ENCODE data around the gene USP34.
A peak's percentile ranks its signal among the peaks of the same experiment; 100 is the strongest.

Gene USP34

DNA sequence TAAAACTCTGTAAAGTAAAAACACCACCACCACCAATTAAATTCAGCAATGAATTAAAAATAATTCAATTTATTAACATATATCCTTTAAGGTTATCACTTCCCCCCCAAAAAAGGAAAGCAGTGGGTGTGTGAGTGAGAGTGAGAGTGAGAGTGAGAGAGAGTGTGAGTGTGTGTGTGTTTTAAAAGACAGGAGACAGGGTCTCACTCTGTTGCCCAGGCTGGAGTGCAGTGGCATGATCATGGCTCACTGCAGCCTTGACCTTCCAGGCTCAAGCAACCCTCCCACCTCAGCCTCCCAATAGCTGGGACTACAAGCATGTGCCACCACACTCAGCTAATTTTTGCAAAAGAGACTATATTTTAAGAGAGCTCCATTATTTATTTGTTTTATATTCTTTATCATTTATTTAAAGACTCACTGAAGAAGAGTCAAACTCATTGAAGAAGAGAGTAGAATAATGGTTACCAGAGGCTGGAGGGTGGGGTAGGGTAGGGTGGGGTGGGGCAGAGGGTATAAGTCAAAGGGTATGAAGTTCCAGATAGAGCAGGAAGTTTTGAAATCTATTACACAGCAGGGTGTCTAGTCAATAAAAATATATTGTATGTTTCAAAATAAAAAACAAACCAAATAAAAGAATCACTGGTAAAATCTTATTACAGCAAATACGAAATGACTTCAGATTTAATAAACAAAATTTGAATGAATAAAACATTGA is 187.3 kb downstream of the USP34 start:
- no peak for DNase-seq

DNA sequence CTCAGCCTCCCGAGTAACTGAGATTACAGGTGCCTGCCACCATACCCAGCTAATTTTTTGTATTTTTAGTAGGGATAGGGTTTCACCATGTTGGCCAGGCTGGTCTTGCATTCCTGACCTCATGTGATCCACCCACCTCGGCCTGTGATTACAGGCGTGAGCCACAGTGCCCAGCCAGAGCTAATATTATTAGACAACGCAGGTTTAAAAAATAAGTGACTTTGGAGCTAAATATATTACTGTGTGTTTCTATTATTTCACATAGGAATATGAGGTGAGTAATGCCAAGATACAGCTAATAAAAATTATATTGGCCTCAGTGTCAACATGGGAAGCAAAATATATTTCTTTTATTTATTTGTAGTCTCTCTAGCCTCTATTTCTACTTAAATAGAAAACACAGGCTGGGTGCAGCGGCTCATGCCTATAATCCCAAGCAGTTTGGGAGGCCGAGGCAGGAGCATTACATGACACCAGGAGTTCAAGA is 188.7 kb downstream of the USP34 start:
- no peak for DNase-seq

DNA sequence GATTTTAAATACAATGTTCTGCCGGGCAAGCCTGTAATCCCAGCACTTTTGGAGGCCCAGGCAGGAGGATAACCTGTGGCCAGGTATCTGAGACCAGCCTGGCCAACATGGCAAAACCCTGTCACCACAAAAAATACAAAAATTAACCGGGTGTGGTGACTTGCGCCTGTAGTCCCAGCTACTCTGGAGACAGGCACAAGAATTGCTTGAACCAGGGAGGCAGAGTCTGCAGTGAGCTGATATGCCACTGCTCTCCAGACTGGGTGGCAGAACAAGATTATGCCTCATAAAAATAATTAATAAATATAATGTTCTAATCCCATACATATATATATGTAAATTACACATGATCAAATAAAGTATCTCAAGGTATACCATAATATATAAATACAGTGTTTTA is 189.6 kb downstream of the USP34 start:
- no peak for DNase-seq

DNA sequence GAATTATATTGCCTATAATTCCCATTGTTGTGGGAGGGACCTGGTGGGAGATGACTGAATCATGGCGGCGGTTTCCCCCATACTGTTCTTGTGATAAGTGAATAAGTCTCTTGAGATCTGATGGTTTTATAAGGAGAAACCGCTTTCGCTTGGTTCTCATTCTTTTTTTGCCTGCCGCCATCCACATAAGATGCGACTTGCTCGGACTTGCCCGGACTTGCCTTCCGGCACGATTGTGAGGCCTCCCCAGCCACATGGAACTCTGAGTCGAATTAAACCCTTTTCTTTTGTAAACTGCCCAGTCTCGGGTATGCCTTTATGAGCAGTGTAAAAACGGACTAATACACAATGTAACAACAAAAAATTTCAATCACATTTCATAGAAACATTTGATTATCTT is 193.1 kb downstream of the USP34 start:
- DNase-seq = no peak

DNA sequence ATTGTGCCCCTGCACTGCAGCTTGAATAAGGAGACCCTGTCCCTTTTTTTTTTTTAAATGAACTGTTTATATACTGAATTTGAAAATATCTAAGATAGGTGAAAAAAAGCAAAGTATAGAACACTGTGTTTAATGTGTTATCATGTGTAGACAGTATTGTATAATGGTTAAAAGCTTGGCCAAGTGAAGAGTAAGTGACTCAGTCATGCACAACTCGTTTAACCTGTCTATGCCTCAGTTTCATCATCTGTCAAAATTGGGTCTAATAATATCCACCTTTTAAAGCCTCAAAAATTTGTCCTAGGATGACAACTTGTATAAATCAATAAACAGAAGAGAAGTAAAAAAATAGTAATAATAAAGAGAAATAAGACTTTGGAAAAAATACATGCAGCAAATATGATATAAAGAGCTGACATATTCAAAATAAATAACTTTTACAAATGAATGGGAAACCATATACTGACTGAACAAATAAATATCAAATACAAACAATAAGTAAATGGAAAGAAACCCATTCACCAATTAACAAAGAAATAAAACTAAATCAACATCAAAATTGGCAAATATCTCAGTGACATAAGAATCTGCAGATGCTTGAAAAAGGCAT is 195.2 kb downstream of the USP34 start:
- no peak for DNase-seq

DNA sequence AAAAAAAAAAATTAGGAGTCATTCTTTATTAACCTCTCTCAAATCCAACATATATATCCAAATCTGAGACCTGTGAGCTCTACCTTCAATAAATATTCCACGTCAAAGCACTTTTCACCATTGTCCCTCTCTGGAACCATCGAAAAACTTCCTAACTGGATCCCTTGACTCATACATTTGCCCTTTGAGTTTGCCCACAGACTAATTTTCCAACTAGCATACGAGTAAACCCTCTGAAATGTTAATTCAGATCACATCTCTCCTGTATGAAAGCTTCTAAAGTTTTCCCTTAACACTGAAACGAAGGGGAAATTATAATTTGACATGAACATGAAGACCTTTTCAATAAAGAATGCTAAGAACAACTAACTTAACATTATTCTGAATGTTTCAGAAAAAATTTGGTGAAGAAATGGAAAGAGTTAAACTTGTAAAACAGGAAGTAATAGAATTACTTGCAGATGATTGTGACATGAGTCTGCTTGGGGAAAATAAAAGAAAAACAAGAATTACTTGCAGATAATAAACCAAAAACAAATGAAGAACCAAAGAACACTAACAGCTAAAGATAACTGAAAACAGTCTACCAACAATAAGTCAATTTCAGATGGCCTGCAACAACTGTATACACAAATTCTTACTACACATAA is 198.3 kb downstream of the USP34 start:
- DNase-seq = no peak

DNA sequence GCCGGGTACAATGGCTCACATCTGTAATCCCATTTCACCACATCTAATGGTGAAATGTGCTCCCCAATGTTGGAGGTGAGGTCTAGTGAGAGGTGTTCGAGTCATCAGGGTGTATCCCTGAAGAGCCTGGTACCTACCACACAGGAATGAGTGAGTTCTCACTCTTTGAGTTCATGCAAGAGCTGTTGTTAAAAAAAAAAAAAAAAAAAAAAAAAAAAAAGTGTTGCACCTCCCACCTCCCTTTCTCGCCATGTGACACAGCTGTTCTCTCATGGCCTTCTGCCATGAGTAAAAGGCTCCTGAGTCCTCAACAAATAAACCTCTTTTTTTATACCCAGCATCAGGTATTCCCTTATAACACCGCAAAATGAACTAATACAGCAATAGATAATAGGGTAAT is 202.6 kb downstream of the USP34 start:
- DNase-seq = no peak

DNA sequence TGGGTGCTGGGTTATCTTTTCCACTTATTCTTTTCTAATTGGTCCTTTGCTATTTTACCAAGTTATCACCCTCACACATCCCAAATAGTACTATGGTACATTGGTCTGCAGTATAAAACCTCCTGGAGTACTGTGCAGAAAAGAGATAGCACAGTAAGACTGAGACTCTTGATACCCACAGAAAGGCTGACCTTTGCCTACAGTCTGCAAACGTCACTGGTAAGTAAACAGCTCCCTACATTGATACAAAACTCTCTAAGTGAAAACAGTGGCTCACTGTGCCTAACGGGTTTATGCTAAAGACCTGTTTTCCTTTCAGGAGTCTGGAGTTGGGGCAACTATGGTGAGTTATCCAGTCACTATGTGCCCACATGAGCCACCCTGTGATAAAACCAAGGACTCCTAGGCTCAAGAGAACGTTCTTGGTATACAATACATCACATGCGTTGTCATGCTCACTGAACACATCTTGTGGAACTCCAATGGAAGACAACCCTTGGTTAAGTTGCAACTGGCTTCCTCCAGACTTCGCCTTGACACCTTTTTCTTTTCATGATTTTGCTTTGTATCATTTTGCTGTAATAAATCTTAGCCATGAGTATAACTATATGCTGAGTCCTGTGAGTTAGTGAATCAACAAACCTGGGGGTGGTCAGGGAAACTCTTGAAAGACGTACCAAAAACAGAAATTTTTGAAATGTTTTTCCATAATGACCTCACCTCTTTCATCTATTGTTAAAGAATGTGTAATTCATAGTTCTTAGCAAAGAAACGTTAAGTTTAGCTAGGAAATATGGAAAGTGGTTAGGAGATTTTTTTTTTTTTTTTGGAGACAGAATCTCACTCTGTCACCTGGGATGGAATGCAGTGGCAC is 204.0 kb downstream of the USP34 start:
- no peak for DNase-seq

DNA sequence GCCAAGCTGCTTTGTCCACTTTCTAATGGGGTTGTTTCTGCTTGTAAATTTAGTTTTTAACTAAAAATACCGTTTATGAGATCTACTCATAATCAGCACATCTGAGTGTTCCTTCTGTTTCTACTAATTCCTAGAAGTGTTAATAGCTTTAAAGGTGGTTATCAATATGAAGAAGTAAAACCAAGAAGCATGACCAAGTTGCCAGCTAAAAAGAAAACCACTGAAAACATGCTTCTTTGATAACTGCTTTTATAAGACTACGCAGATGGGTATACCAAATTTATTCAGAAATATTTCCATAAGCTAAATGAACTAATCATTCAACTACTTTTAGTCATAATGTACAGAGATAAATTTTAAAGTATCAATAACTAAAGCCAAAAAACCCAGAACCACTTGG is 207.1 kb downstream of the USP34 start:
- no peak for DNase-seq

DNA sequence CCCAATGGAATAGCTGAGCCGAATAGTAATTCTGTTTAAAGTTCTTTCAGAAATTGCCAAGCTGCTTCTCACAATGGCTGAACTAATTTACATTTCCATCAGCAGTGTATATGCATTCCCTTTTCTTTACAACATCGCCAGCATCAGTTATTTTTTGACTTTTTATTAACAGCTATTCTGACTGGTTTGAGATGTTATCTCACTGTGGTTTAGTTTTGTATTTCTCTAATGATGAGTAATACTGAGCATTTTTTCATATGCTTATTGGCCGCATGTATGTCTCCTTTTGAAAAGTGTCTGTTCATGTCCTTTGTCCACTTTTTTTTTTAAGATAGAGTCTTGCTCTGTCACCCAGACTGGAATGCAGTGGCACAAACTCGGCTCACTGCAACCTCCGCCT is 208.2 kb downstream of the USP34 start:
- DNase-seq = peak; percentile 7

DNA sequence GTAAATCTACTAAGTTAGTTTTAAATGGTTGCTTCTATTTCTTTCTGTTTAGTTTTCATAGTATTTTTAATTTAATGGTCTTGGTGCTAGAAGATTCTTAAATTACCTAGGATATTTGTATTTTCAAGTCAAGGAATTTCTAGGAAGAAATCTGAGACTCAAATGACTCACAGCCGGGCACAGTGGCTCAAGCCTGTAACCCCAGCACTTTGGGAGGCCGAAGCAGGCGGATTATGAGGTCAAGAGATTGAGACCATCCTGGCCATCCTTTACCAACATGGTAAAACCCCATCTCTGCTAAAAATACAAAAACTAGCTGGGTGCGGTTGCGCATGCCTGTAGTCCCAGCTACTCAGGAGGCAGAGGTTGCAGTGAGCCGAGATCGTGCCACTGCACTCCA is 213.4 kb downstream of the USP34 start:
- DNase-seq = no peak

DNA sequence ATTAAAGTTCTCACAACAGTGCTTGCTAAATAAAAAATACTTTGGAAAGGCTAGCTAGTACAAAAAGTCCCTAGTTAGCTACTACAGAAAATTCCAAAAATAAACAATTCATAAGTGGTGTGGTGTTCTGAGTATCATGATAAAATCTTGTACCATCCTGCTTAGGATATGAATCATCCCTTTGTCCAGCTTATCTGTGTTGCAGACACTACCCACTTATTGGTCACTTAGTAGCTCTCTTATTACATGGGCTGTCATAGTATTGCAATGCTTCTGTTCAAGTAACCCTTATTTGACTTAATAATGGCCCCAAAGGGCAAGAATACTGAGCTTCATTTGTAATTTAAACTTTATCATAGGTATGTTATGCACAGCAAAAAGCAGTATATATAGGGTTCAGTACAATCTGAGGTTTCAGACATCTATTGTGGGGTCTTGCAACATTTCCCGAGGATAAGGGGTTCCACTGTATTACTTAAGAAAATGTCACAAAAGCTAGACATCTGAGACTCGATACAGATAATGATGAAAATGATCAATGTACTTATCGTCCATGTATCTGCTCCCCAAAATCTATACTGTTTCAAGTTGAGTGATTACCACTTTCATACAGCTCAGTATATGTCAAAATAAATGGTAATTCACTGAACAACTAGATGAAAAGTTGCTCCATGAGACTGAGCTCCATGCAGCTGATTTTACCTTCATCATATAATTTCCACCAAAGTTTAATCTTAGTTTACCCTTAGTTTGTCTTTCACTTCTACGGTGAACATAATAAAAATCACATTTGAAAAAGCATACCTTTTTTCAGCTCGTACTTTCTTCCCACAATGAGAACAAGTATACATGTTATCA is 215.1 kb downstream of the USP34 start:
- DNase-seq = peak; percentile 61

DNA sequence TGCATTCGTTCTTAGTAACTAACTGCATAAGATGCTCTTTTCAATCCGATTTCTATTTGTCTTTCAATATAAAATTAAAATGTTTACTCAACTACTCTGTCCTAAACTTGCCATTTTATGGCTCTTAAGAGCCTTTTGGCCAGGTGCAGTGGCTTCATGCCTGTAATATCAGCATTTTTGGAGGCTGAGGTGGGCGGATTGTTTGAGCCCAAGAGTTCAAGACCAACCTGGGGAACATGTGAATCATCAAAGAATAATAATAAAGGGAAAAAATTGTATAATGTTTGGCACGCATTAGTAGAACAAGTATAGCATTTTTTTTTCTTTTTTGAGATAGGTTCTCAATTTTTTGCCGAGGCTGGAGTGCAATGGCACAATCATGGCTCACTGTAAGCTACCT is 216.4 kb downstream of the USP34 start:
- DNase-seq = no peak

DNA sequence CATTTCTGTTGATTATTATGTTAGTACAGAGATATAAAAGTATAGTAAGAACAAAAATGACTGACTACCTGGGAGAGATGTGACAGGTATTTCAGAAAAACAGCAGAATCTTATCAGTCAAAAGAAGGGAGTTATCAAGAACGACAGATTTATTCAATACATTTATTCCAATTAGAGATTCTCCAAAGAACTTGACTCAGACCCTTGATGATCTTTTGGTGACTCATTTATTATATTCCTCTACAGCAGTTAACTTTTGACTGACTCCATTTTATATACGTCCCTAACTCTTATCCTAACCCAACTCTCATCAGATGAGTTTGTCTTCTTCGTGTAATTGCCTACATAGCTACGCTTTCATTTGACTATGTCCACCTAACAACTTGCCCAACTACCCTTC is 217.8 kb downstream of the USP34 start:
- DNase-seq = no peak

DNA sequence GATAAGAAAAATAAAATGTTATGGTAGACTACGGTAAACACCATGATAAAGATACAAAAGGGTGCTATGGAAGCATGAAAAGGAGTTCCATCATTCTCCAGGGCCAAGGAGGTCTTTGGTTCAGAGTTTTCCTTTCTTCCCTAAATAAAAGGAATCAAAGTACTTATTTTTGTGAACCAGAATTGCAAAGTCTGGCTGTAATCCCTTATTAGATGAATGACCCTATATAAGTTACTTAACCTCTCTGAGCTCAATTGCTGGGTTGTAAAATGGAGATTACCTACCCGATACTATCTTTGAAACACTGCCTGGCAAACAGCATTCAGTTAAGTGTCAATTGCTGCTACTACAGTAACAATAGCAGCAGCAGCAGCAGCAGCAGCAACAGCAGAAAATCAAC is 218.9 kb downstream of the USP34 start:
- DNase-seq = no peak

DNA sequence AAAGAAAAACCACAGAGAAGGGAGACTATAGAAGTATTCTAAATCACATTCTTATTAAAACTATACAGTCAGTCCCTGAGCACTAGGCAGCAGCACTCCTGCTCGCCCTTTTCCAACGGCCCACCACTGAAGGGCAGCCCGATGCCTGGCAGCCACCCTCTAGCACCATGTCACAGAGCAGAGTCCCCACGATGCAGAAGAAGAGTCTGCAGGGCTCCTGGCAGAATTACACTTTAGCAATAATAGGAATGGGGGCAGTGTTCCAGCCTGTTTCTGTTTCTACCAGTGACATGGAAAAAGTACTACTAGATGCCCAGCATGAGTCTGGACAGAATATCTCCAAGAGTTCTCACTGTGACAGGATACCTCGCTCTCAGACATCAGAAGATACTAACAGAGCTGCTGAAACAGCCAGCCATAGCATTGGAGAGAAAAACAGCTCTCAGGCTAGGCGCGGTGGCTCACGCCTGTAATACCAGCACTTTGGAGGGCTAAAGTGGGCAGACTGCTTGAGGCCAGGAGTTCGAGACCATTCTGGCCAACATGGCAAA is 221.3 kb downstream of the USP34 start:
- DNase-seq = no peak

DNA sequence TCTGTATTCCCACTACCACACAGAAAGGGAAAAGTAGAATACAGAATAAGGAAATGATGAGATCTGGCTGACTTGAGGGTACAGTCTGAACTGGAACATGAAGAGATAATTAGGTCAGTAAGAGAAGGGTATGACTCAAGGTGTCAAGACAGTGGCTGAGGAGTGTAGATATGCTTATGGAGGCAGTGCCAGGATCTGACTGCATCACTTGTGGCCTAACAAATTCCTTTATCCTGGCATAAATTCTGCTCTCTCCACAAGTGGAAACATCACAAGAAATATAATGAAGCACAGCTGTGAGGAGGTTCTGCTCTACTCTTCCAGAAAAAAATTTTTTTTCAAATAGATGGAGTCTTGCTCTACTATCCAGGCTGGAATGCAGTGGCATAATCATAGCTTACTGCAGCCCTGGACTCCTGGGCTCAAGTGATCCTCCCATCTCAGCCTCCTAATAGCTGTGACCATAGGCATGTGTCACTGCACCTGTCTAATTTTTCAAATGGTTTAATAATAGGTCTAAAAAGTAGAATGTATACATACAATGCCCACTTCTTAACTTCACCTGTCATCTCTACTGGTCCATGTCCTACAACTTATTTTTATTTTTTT is 223.6 kb downstream of the USP34 start:
- DNase-seq = peak; percentile 82

DNA sequence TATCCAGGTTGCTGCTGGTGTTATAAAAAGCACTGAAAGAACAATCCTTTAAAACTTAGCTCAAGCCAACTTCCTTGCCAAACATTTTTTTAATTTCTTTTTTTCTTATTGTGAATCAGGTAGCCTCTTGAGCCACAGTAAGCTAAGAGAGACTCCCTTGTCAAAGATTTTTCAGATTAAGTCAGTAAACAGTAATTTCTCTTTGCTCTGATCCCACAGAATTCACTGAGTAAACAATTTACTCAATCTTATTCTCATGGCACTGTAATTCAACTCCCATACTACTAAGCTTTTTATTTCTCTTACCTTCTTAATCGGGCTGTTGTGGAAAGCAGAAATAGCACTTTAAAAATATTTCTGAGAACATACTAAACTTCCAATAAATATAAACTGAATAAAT is 226.2 kb downstream of the USP34 start:
- DNase-seq = no peak

DNA sequence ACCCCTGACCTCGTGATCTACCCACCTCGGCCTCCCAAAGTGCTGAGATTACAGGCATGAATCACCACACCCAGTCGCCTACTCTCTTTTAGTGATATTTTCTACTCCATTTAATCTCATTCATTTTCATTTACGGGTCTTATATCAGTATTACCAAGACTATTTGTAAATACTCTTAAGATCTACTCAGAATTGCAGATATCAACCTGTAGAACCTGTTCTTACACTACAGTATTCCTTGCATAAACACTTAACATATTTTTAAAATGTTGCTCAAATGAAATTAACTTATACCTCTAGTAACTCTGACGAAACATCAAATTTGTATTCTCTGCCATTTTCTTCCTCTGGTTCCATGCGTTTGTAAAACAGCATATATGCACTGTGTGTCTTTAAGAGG is 229.6 kb downstream of the USP34 start:
- no peak for DNase-seq

DNA sequence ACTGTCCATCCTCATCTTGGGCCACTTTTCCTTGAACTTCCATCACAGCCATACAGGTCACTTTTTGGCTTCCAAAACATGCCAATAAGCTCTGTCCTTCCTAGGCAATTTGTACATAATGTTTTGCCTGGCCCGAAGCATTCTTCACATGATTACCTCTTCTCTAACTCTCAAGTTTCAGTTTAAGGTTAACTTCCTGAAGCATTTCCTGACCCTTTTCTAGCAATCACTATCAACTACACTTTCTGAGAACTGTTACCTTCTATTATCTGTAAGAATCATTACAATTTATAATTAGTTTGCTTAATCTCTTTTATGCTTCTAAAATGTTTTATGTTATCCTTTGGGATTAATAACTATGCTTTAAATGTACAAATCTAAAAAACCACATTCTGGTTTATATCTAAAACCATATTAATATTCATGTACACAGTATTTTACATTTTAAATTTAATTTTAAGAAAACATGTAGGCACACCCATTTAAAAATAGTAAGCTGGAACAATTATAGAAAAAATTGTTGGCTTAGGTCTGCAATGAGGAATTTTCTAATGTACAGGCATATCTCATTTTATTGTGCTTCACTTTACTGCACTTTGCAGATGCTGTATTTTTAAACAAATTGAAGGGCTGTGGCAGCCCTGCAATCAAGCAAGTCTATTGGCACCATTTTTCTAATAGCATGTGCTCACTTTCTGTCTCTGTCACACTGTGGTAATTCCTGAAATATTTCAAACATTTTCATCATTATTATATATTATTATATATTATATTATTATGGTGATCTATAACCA is 232.5 kb downstream of the USP34 start:
- DNase-seq = no peak

DNA sequence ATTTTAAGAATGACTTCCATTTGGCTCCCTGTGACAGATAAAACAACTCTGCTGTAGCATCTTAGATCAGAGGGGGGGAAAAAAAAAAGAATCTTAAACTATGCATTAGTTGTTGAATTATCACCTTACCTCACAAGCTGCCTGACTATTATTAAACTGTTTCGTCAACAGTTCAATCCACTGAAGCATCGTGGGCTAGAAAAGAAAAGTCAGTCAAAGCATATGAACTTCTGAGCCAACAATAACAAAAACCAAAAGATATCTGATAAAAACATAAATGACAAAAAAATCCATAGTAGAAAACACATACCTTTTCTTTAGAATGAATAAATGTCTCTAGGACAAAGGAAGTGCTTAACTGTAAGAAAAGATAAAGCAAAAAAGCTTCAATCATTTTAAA is 235.2 kb downstream of the USP34 start:
- no peak for DNase-seq
